ENCODE data around the gene RPS3.

RPS3 gene

GRCh38 chr11:75389276-75389605 is 10.1 kb upstream of the RPS3 start:
- Histone ChIP-seq H3K18ac (ENCODE audit: low read length) (no peak overlapping the region), H3K4ac (ENCODE audit: low read depth, low read length) (no peak overlapping the region), H3K9ac (ENCODE audit: low read length) (no peak overlapping the region), H3K79me1 (ENCODE audit: low read length) (no peaks in the 10 kb centered on the region), H2BK120ac (ENCODE audit: low read depth, low read length) (no peak overlapping the region), H3K23ac (ENCODE audit: low read length) (no peak overlapping the region), H3K36me3 (ENCODE audit: control insufficient read depth, insufficient read depth, low read length) (no peaks in the 10 kb centered on the region), H4K8ac (ENCODE audit: low read depth, low read length) (no peak overlapping the region), H3K79me2 (ENCODE audit: control insufficient read depth, insufficient read depth, low read length) (no peaks in the 10 kb centered on the region), H3K4me1 (ENCODE audit: control insufficient read depth, low read depth, low read length) (peaks cover 7% of the 10 kb centered on the region), H3K4me3 (ENCODE audit: low read length) (no peak overlapping the region), H3K27me3 (ENCODE audit: insufficient read depth, low read length, poor library complexity) (no peaks in the 10 kb centered on the region), H3K27ac (ENCODE audit: low read depth, low read length) (no peak overlapping the region), H4K5ac (ENCODE audit: low read length) (no peak overlapping the region), H3K56ac (ENCODE audit: low read length) (peak overlapping the region; percentile 54), H2AK5ac (ENCODE audit: low read length) (no peak overlapping the region), H2BK5ac (ENCODE audit: low read length) (no peak overlapping the region), H3K4me2 (ENCODE audit: low read length) (no peak overlapping the region), H2BK15ac (replicated peaks; ENCODE audit: low read depth) (no peak overlapping the region)
- WGBS (ENCODE audit: extremely low coverage, insufficient coverage, low lambda C conversion rate): no CpG with 5 or more reads among the region's 11 CpGs
- DNase-seq: no peak

- H3K79me1 ChIP-seq (ENCODE audit: low read length): no peaks in the 10 kb centered on the region
- no peak overlapping the region for H2BK15ac ChIP-seq (replicated peaks; ENCODE audit: low read depth)
- no peak overlapping the region for H3K23ac ChIP-seq (ENCODE audit: low read length)
- H3K4ac ChIP-seq (ENCODE audit: low read depth, low read length): no peak overlapping the region
- no peak overlapping the region for H2AK5ac ChIP-seq (ENCODE audit: low read length)
- no peak overlapping the region for H3K56ac ChIP-seq (ENCODE audit: low read length)
- no peak for DNase-seq
- H4K8ac ChIP-seq (ENCODE audit: low read depth, low read length): no peak overlapping the region
- H3K4me3 ChIP-seq (ENCODE audit: low read length): no peak overlapping the region
- peaks cover 8% of the 10 kb centered on the region for H3K4me1 ChIP-seq (ENCODE audit: control insufficient read depth, low read depth, low read length)
- H2BK120ac ChIP-seq (ENCODE audit: low read depth, low read length): no peak overlapping the region
- WGBS (ENCODE audit: extremely low coverage, insufficient coverage, low lambda C conversion rate): no CpG with 5 or more reads among the region's 7 CpGs
- no peak overlapping the region for H3K18ac ChIP-seq (ENCODE audit: low read length)
- no peak overlapping the region for H3K4me2 ChIP-seq (ENCODE audit: low read length)
- H3K9ac ChIP-seq (ENCODE audit: low read length): no peak overlapping the region
- H2BK5ac ChIP-seq (ENCODE audit: low read length): no peak overlapping the region
- H3K79me2 ChIP-seq (ENCODE audit: control insufficient read depth, insufficient read depth, low read length): no peaks in the 10 kb centered on the region
- no peaks in the 10 kb centered on the region for H3K27me3 ChIP-seq (ENCODE audit: insufficient read depth, low read length, poor library complexity)
- H3K36me3 ChIP-seq (ENCODE audit: control insufficient read depth, insufficient read depth, low read length): no peaks in the 10 kb centered on the region
- no peak overlapping the region for H3K27ac ChIP-seq (ENCODE audit: low read depth, low read length)
- H4K5ac ChIP-seq (ENCODE audit: low read length): no peak overlapping the region
Observed at GRCh38 chr11:75389925-75390324, 9.4 kb upstream of the RPS3 start.

DNA sequence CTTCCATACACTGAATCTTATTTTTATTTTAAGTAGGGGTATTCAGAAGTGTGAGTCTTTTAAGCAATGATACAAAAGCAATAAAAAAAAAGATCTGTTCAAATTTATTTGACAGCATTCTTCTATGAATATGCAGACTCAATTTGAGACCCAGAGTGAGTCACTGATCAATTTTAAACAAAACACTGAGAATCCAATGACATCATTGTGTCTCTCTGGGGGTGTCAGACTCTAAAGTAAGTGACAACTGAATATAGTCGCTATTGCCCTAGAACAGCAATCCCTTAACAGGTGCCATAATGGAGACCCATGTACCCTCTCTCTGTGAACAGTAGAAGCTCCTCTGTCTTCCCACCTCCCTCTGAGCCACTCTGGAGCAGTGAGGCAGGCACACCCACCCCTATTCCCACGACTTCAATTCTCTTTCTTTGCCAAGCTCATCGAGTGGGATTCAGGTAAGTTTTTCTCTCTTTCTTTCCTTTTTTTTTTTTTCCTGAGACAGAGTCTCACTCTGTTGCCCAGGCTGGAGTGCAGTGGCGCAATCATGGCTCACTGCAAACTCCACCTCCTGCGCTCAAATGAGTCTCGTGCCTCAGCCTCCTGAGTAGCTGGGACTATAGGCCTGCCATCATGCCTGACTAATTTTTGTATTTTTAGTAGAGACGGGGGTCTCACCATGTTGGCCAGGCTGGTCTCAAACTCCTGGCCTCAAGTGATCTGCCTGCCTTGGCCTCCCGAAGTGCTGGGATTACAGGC is 5.1 kb upstream of the RPS3 start:
- no peak overlapping the region for H3K23ac ChIP-seq (ENCODE audit: low read length)
- H2BK15ac ChIP-seq (replicated peaks; ENCODE audit: low read depth): no peak overlapping the region
- no peak for DNase-seq
- H3K9ac ChIP-seq (ENCODE audit: low read length): no peak overlapping the region
- no peak overlapping the region for H4K5ac ChIP-seq (ENCODE audit: low read length)
- H3K27ac ChIP-seq (ENCODE audit: low read depth, low read length): no peak overlapping the region
- no CpG with 5 or more reads among the region's 8 CpGs for WGBS (ENCODE audit: extremely low coverage, insufficient coverage, low lambda C conversion rate)
- H3K18ac ChIP-seq (ENCODE audit: low read length): peak overlapping the region; percentile 23
- no peak overlapping the region for H2AK5ac ChIP-seq (ENCODE audit: low read length)
- H3K4me1 ChIP-seq (ENCODE audit: control insufficient read depth, low read depth, low read length): peaks cover 7% of the 10 kb centered on the region
- no peak overlapping the region for H3K4me2 ChIP-seq (ENCODE audit: low read length)
- no peak overlapping the region for H2BK120ac ChIP-seq (ENCODE audit: low read depth, low read length)
- peak overlapping the region; percentile 56 for H3K56ac ChIP-seq (ENCODE audit: low read length)
- H3K4ac ChIP-seq (ENCODE audit: low read depth, low read length): no peak overlapping the region
- H3K27me3 ChIP-seq (ENCODE audit: insufficient read depth, low read length, poor library complexity): no peaks in the 10 kb centered on the region
- no peaks in the 10 kb centered on the region for H3K79me2 ChIP-seq (ENCODE audit: control insufficient read depth, insufficient read depth, low read length)
- H3K79me1 ChIP-seq (ENCODE audit: low read length): no peaks in the 10 kb centered on the region
- no peaks in the 10 kb centered on the region for H3K36me3 ChIP-seq (ENCODE audit: control insufficient read depth, insufficient read depth, low read length)
- no peak overlapping the region for H4K8ac ChIP-seq (ENCODE audit: low read depth, low read length)
- no peak overlapping the region for H3K4me3 ChIP-seq (ENCODE audit: low read length)
- H2BK5ac ChIP-seq (ENCODE audit: low read length): no peak overlapping the region

GRCh38 chr11:75398906-75399305 is 412 bp upstream of the RPS3 start:
- peaks cover 46% of the 10 kb centered on the region for H3K79me2 ChIP-seq (ENCODE audit: control insufficient read depth, insufficient read depth, low read length)
- no peaks in the 10 kb centered on the region for H3K27me3 ChIP-seq (ENCODE audit: insufficient read depth, low read length, poor library complexity)
- no peak overlapping the region for H2BK15ac ChIP-seq (replicated peaks; ENCODE audit: low read depth)
- H3K56ac ChIP-seq (ENCODE audit: low read length): peak overlapping the region; percentile 22
- H3K18ac ChIP-seq (ENCODE audit: low read length): no peak overlapping the region
- no peak overlapping the region for H2BK120ac ChIP-seq (ENCODE audit: low read depth, low read length)
- DNase-seq: no peak
- H3K79me1 ChIP-seq (ENCODE audit: low read length): peaks cover 11% of the 10 kb centered on the region
- H3K4me1 ChIP-seq (ENCODE audit: control insufficient read depth, low read depth, low read length): peaks cover 16% of the 10 kb centered on the region
- no peak overlapping the region for H3K27ac ChIP-seq (ENCODE audit: low read depth, low read length)
- H4K5ac ChIP-seq (ENCODE audit: low read length): no peak overlapping the region
- H3K4me3 ChIP-seq (ENCODE audit: low read length): no peak overlapping the region
- H3K4me2 ChIP-seq (ENCODE audit: low read length): no peak overlapping the region
- no CpG with 5 or more reads among the region's 8 CpGs for WGBS (ENCODE audit: extremely low coverage, insufficient coverage, low lambda C conversion rate)
- no peak overlapping the region for H2AK5ac ChIP-seq (ENCODE audit: low read length)
- H3K9ac ChIP-seq (ENCODE audit: low read length): no peak overlapping the region
- H3K4ac ChIP-seq (ENCODE audit: low read depth, low read length): no peak overlapping the region
- peaks cover 18% of the 10 kb centered on the region for H3K36me3 ChIP-seq (ENCODE audit: control insufficient read depth, insufficient read depth, low read length)
- H3K23ac ChIP-seq (ENCODE audit: low read length): no peak overlapping the region
- H2BK5ac ChIP-seq (ENCODE audit: low read length): no peak overlapping the region
- H4K8ac ChIP-seq (ENCODE audit: low read depth, low read length): no peak overlapping the region

DNA sequence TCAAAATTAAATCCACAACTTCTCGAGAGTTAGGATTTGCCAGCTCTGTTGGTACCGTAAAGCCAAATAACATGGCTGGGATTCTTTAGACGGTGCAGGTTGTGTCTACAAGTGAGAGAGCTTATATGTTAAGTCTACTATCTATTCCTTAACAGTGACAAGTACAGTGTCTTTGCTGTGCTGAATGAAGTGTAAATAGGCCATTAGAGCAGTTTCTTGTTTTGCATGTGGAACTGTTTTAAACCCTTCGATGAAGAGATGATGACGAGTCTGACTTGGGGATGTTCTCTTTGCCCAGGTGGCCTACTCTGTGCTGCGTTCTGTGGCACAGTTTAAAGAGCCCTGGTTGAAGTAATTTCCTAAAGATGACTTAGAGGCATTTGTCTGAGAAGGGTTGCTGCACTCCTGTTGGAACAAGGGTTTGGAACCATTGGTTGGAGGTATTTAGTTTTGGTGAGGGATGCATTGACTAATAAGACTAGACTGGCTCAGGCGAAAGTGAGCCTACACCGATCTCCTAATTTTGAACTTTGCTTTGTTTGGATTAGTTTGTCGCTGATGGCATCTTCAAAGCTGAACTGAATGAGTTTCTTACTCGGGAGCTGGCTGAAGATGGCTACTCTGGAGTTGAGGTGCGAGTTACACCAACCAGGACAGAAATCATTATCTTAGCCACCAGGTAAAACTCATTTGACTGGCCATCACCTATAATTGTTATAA is 988 bp downstream of the RPS3 start:
- DNase-seq: no peak

More for the DNA sequence above, 988 bp downstream of the RPS3 start:
- H2BK5ac ChIP-seq (ENCODE audit: low read length): peak overlapping the region; percentile 18
- peak overlapping the region; percentile 55 for H3K27ac ChIP-seq (ENCODE audit: low read depth, low read length)
- H3K9ac ChIP-seq (ENCODE audit: low read length): peak overlapping the region; percentile 100
- no CpG with 5 or more reads among the region's 11 CpGs for WGBS (ENCODE audit: extremely low coverage, insufficient coverage, low lambda C conversion rate)
- H3K79me1 ChIP-seq (ENCODE audit: low read length): peaks cover 15% of the 10 kb centered on the region
- H2BK120ac ChIP-seq (ENCODE audit: low read depth, low read length): no peak overlapping the region
- peaks cover 54% of the 10 kb centered on the region for H3K79me2 ChIP-seq (ENCODE audit: control insufficient read depth, insufficient read depth, low read length)
- peak overlapping the region; percentile 83 for H3K4me2 ChIP-seq (ENCODE audit: low read length)
- peak overlapping the region; percentile 97 for H3K18ac ChIP-seq (ENCODE audit: low read length)
- H3K27me3 ChIP-seq (ENCODE audit: insufficient read depth, low read length, poor library complexity): no peaks in the 10 kb centered on the region
- peaks cover 24% of the 10 kb centered on the region for H3K36me3 ChIP-seq (ENCODE audit: control insufficient read depth, insufficient read depth, low read length)
- no peak overlapping the region for H3K4ac ChIP-seq (ENCODE audit: low read depth, low read length)
- no peak overlapping the region for H2AK5ac ChIP-seq (ENCODE audit: low read length)
- H2BK15ac ChIP-seq (replicated peaks; ENCODE audit: low read depth): no peak overlapping the region
- peak overlapping the region; percentile 99 for H3K56ac ChIP-seq (ENCODE audit: low read length)
- no peak overlapping the region for H4K8ac ChIP-seq (ENCODE audit: low read depth, low read length)
- H3K4me1 ChIP-seq (ENCODE audit: control insufficient read depth, low read depth, low read length): peaks cover 11% of the 10 kb centered on the region
- peak overlapping the region; percentile 96 for H3K4me3 ChIP-seq (ENCODE audit: low read length)
- peak overlapping the region; percentile 38 for H3K23ac ChIP-seq (ENCODE audit: low read length)
- H4K5ac ChIP-seq (ENCODE audit: low read length): no peak overlapping the region
